Vagina (tissue), 2 donors: ENCODE data around the gene GLMP. TPM values are rescaled to one million over a fixed set of nuclear protein-coding genes. Genes with fewer than 3 reads are reported as not detected.

Experiments
- DNase-seq, 2 donors: peaks; one replicate each; pipeline ENCODE4 v3.0.0-alpha.2; 2017; ENCODE audit errors: extremely low spot score in 2 of 2
- H3K27ac ChIP-seq: fragments of 200-600 bp; sonication (generic); one replicate; pipeline ENCODE4 v1.5.1; 2019
- H3K27me3 ChIP-seq: fragments of 200-600 bp; sonication (generic); one replicate; pipeline ENCODE4 v1.5.1; 2019
- H3K36me3 ChIP-seq, 2 donors: fragments of 200-600 bp; sonication (generic); one replicate each; pipeline ENCODE4 v1.5.1; 2017 to 2019
- H3K4me1 ChIP-seq: fragments of 200-600 bp; sonication (generic); one replicate; pipeline ENCODE4 v1.5.1; 2019
- H3K4me3 ChIP-seq, 2 donors: fragments of 200-600 bp; sonication (generic); 1 replicate in 1 of 2; 2 replicates in 1 of 2; pipeline ENCODE4 v1.5.1; 2016 to 2019
- H3K9me3 ChIP-seq: fragments of 200-600 bp; sonication (generic); one replicate; pipeline ENCODE4 v1.5.1; 2019
- POLR2A ChIP-seq, 2 donors: fragments of 450-650 bp; IDR thresholded peaks; one replicate each; pipeline ENCODE4 v1.6.1; 2017; ENCODE audit warnings: antibody characterized with exemption in 2 of 2, mild to moderate bottlenecking in 2 of 2, moderate library complexity in 2 of 2
- POLR2AphosphoS5 ChIP-seq, 2 donors: sonication (generic); formaldehyde crosslinking; IDR thresholded peaks; one replicate each; pipeline ENCODE4 v1.9.0; 2017; ENCODE audit warnings: antibody characterized with exemption in 2 of 2, mild to moderate bottlenecking in 2 of 2, low read depth in 1 of 2; ENCODE audit not compliant: insufficient read depth in 1 of 2
- intact Hi-C: fragments of 100-400 bp; cut with DNase I; formaldehyde crosslinking; loops from one replicate; pipeline ENCODE4 v1.15.1; 2023
- total RNA-seq: library from RNA; depleted of rRNA; stranded (reverse); fragments of >200 nt; gene quantifications from one replicate; pipeline ENCODE4 v1.2.3, GENCODE V29; 2016
- TF ChIP-seq, protein P1 (sequence below), 3 experiments: fragments of 450-650 bp in 2 of 3; fragments of 200-600 bp in 1 of 3; sonication (generic) in 1 of 3; IDR thresholded peaks; one replicate each; pipeline ENCODE4 v1.5.1; 2017 to 2019; ENCODE audit warnings: antibody characterized with exemption in 3 of 3, mild to moderate bottlenecking in 2 of 3, moderate library complexity in 2 of 3

GLMP gene
- total RNA-seq, 1 donor from 2014 or later = 36.1 TPM

- Histone ChIP-seq H3K4me1 (peaks cover 52% of the 10 kb centered on the region), H3K27ac (peak within 1 kb of the TSS; percentile 94), H3K9me3 (no peaks in the 10 kb centered on the region), H3K4me3 (peak within 1 kb of the TSS; percentile 90 to 94), H3K36me3 (peaks cover 0 to 21% of the 10 kb centered on the region in 2 donors), H3K27me3 (no peaks in the 10 kb centered on the region)
- DNase-seq = peak in 1 of 2 donors; percentile 97
- intact Hi-C loops = no loop called here
- TF ChIP-seq POLR2A (IDR thresholded peaks at IDR 0.05) (peak in 1 of 2 donors; percentile 31), POLR2AphosphoS5 (IDR thresholded peaks at IDR 0.05; ENCODE audit: insufficient read depth in 1 of 2, low read depth in 1 of 2) (peak; percentile 96 to 97)
- TF ChIP-seq, protein P1, sequence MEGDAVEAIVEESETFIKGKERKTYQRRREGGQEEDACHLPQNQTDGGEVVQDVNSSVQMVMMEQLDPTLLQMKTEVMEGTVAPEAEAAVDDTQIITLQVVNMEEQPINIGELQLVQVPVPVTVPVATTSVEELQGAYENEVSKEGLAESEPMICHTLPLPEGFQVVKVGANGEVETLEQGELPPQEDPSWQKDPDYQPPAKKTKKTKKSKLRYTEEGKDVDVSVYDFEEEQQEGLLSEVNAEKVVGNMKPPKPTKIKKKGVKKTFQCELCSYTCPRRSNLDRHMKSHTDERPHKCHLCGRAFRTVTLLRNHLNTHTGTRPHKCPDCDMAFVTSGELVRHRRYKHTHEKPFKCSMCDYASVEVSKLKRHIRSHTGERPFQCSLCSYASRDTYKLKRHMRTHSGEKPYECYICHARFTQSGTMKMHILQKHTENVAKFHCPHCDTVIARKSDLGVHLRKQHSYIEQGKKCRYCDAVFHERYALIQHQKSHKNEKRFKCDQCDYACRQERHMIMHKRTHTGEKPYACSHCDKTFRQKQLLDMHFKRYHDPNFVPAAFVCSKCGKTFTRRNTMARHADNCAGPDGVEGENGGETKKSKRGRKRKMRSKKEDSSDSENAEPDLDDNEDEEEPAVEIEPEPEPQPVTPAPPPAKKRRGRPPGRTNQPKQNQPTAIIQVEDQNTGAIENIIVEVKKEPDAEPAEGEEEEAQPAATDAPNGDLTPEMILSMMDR (IDR thresholded peaks at IDR 0.05) = no peak
Measured at GRCh38 chr1:156282479-156283222, 12.8 kb downstream of the GLMP start, which contains the start of gene SMG5. SMG5 (minus strand) TSS chr1:156282825; CDS start chr1:156282680, 145 bp downstream.

DNA sequence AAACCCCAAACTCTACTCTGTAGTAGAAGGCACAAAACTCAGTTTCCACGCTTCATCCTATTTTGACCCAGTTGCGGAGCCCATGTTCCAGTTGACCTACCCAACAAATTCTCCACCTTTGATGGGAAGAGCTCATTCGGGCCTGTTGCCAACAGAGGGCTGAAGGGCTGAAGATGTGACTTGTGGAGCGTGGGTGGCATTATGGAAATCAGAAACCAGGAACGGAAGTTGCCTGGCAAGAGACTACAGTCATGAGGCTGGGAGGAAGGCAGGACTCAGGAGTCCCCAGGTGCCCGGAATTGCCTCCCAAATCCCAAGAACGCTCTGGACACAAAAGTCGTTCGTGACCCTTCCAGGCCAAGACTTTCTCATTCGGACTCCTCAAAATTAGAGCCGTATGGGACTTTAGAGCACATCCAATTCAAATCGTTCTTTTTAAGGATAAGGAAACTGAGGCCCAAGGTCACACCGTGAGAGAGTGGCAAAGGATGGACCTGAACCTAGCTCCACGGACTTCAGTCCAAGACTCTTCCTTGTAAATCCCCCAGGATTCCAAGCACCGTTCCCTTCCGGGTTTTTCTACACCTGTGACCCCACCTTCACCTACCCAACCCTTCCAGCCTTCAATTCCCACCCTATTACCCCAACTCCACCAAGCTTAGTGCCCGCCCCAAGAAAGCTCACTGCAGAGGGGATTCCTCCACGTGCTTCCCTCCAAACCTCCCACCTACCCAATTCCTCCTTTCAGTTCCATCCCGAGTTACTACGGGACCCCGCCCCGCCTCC lies 13.6 kb downstream of the GLMP start:
- TF ChIP-seq, protein P1 (IDR thresholded peaks at IDR 0.05) = no peak
- TF ChIP-seq POLR2AphosphoS5 (IDR thresholded peaks at IDR 0.05; ENCODE audit: insufficient read depth in 1 of 2, low read depth in 1 of 2) (no peak), POLR2A (IDR thresholded peaks at IDR 0.05) (no peak)
- no peak for DNase-seq
- H3K4me1 ChIP-seq = peaks cover 52% of the 10 kb centered on the region
- no peaks in the 10 kb centered on the region for H3K27me3 ChIP-seq
- H3K9me3 ChIP-seq = no peaks in the 10 kb centered on the region
- H3K4me3 ChIP-seq = peak overlapping the region; percentile 90 to 94
- H3K27ac ChIP-seq = peak overlapping the region; percentile 94
- peaks cover 0 to 26% of the 10 kb centered on the region in 2 donors for H3K36me3 ChIP-seq
- intact Hi-C loops = no loop called here

DNA sequence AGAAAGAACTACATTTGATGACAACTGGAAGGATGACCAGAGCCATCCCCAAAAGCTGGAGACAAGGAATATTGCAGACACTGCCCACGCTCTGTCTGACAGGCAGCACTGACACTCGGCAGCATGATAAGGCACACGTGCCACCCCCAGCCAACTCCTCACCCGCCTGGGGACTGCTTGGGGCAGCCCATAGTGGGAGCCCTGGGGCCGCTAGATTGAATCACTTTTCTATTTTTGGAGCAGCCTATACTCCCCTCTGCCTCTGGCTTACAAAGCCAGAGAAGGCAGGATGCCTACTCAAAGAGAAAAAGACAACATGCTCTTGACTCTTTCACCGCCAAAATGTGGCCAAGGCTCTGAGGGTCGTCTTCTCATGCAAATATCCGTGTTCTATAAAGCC lies 14.2 kb downstream of the GLMP start:
- DNase-seq = no peak
- H3K27me3 ChIP-seq = no peaks in the 10 kb centered on the region
- peak overlapping the region; percentile 94 for H3K27ac ChIP-seq
- intact Hi-C loops = no loop called here
- H3K4me3 ChIP-seq = peak overlapping the region; percentile 90 to 94
- peaks cover 0 to 31% of the 10 kb centered on the region in 2 donors for H3K36me3 ChIP-seq
- H3K9me3 ChIP-seq = no peaks in the 10 kb centered on the region
- H3K4me1 ChIP-seq = peaks cover 52% of the 10 kb centered on the region
- no peak for TF ChIP-seq POLR2AphosphoS5 (IDR thresholded peaks at IDR 0.05; ENCODE audit: insufficient read depth in 1 of 2, low read depth in 1 of 2)
- TF ChIP-seq, protein P1 (IDR thresholded peaks at IDR 0.05) = no peak
- no peak for TF ChIP-seq POLR2A (IDR thresholded peaks at IDR 0.05)

DNA sequence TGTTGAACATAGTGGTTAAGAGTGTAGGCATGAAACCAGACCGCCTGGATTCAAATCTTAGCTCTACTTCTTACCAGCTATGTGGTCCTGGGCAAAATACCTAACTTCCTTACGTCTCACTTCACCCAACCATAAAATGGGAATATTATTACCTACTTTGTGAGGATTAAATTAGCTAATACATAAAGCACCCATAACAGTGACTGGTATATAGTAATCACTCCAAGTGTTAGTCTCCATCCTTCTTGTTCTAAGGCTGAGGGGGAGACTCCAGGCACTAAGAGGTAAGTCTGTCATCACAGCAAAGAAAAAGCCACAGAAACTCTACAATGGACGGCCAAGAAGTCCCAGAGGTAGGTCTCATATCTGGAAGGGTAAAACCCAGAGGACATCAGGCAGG lies 15.6 kb downstream of the GLMP start:
- intact Hi-C loops = no loop called here
- H3K4me1 ChIP-seq = peaks cover 42% of the 10 kb centered on the region
- TF ChIP-seq, protein P1 (IDR thresholded peaks at IDR 0.05) = no peak
- no peak for TF ChIP-seq POLR2A (IDR thresholded peaks at IDR 0.05)
- no peak overlapping the region for H3K4me3 ChIP-seq
- no peak for DNase-seq
- no peaks in the 10 kb centered on the region for H3K27me3 ChIP-seq
- peaks cover 0 to 40% of the 10 kb centered on the region in 2 donors for H3K36me3 ChIP-seq
- H3K9me3 ChIP-seq = no peaks in the 10 kb centered on the region
- no peak overlapping the region for H3K27ac ChIP-seq
